Glomerular visceral epithelial cell (primary cell): ENCODE results near the gene HMOX1.
"Not testable (repeated sequence)": the region's sequence is repeated elsewhere in the genome, so short reads cannot be mapped to it uniquely, and the experiment has no call there.

Experiments
- DNase-seq: peaks from one replicate; pipeline ENCODE4 v3.0.0-alpha.2; 2016; ENCODE audit errors: extremely low spot score

The HMOX1 gene

GRCh38 chr22:35350539-35351503 is 30.1 kb upstream of the HMOX1 start:
- DNase-seq = peak; percentile 94

- DNase-seq = peak; percentile 65
Measured at GRCh38 chr22:35352214-35353111, 28.4 kb upstream of the HMOX1 start.

GRCh38 chr22:35353318-35353717 is 27.6 kb upstream of the HMOX1 start:
- DNase-seq = no peak

- no peak for DNase-seq
Measured at GRCh38 chr22:35354068-35354467, 26.8 kb upstream of the HMOX1 start.

DNA sequence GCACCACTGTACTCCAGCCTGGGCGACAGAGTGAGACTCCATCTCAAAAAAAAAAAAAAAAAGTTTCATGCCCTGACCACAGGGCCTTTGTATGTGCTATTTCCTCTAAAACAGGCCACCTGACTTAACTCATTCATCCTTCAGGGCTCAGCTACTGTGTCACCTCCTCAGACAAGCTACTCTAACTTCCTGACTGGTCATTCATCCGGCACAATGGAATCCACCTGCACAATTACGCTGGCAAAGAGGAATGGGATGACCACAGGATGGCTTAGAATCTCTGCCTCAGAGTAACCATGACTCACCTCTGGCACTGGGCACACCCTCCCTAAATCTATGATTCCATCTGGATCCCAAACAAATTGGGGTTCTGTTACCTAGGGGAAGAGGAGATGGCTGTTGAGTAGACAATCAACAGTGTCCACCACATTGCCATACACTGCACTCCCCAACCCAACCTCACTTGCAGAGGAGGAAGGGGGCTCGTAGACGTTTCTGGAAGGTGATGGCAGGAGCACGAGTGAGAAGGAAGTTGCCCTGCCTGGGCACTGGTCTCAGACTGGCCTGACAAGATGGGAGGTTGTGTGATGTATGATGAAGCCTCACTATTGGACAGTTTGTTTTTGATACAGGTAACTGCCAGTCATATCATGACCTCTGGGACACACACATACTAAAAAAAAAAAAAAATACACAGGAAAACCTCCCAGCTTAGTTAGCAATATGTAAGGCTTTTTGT is 22.8 kb upstream of the HMOX1 start:
- DNase-seq = peak; percentile 89

- DNase-seq = no peak
Measured at GRCh38 chr22:35359380-35360065, 21.4 kb upstream of the HMOX1 start.

- DNase-seq = no peak
Measured at GRCh38 chr22:35361001-35361558, 19.8 kb upstream of the HMOX1 start.

GRCh38 chr22:35363566-35364086 is 17.3 kb upstream of the HMOX1 start:
- no peak for DNase-seq

DNA sequence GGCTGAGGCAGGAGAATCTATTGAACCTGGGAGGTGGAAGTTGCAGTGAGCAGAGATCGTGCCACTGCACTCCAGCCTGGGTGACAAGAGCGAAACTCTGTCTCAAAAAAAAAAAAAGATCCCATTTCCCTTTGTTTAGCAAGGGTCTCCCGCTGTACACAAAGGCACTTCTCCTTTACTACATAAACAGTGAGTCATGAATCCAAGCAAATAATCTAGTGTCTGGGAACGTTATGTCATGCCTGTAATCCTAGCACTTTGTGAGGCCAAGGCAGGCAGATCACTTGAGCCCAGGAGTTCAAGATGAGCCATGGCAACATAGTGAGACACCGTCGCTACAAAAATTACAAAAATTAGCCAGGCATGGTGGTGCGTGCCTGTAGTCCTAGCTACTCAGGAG is 16.7 kb upstream of the HMOX1 start:
- not testable (repeated sequence) for DNase-seq

GRCh38 chr22:35367331-35367886 is 13.5 kb upstream of the HMOX1 start:
- DNase-seq = no peak

GRCh38 chr22:35368386-35368785 is 12.5 kb upstream of the HMOX1 start:
- DNase-seq = no peak

- no peak for DNase-seq
Measured at GRCh38 chr22:35369996-35370395, 10.9 kb upstream of the HMOX1 start.

DNA sequence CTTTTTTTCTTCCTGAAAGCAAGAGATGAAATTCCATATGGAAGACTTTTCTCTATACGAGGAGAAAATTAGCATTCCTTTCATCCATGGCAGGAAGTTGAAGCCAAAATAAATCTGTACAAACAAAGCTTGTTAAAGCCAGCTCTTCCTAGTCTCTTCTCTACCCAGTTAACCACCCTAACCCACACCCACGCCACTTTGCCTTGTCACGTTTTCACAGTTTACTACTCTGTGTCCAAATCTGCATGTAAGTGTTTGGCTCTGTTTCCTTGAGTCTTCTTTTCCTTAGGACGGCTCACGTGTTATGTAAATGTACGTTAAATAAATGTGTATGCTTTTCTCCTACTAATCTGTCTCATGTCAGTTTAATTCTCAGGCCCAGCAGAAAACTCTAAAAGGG is 7.1 kb upstream of the HMOX1 start:
- DNase-seq = no peak

GRCh38 chr22:35375031-35375430 is 5.9 kb upstream of the HMOX1 start:
- peak; percentile 32 for DNase-seq

DNA sequence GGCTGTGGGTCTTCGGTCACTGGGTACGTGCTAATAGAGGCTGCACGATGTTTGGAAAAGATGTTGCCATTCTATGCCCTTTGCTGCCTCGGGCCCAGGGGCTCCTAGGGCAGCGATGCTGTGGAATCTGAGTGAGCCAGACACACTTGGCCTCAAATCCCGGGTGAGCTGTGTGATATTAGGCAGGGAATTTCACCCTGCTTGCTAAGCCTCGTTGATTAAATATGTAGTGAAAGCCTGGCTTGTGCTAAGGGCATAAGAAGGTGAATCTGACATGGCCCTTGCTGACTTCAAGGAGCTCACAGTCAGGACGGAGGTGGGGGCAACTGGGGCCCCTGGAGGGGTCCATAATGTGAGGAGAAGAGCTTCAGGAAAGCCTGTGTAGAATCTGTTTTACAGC is 5.4 kb upstream of the HMOX1 start:
- DNase-seq = no peak

GRCh38 chr22:35376728-35377472 is 4.0 kb upstream of the HMOX1 start:
- peak; percentile 95 for DNase-seq

DNA sequence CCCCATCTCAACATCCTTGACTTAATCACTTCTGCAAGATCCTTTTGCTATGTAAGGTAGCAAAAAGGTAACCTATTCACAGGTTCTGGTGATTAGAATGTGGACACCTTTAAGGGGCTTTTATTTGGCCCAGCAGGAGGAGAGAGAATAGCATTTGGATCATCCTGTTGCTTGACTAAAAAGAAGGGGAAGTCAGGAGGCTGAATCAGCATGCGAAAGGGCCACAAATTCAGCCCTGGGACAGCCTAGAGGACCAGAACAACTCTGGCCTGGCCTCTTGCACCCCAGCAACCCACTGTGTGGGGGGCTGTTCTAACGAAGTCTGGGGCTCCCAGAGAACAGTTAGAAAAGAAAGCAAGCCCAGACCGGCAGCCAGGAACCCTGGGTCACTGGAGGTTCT is 3.2 kb upstream of the HMOX1 start:
- no peak for DNase-seq

- no peak for DNase-seq
Measured at GRCh38 chr22:35378621-35379020, 2.3 kb upstream of the HMOX1 start.

DNA sequence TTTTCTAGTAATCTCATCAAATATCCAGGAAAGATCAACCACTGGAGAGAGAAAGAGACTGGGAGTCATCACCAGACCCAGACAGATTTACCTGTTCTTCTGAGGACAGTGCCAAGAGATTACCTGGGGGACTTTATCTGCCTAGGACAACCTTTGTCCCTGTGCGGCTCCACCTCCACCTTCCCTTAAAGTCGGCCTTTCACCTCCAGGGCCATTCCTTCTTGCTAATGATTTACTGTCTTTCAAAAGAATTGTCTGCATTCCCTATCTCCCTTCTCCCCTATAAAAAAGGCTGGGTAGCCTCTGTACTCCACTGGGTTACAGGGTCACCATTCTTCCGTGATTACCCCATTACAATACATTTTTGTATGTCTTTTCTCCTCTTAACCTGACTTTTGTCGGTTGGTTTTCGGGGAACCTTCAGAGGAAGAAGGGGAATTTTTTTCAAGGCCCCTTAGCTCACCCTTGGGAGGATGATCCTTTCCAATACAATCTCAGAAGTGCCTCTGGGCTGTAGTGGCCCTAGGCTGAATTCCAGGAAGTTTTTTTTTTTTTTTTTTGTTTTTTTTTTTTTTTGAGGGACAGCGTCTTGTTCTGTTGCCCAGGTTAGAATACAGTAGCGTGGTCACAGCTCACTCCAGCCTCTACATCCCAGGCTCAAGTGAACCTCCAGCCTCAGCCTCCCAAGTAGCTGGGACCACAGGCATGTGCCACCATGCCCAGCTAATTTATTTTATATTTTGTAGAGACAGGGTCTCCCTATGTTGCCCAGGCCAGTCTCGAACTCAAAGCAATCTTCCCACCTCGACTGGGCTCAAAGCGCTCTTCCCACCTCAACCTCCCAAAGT is 1.5 kb upstream of the HMOX1 start:
- DNase-seq = no peak
